DMS114 treated with DMSO at 0.1 percent for 48 hours (cell line): Measurements from ENCODE around the gene RXRA.

Experiments used
- DNase-seq: peaks from one replicate; lab custom pipeline; 2025; ENCODE audit not compliant: unreplicated experiment; lab: John Stamatoyannopoulos, UW

RXRA gene

GRCh38 chr9:134349936-134350335 is 23.7 kb downstream of the RXRA start:
- no peak for DNase-seq

GRCh38 chr9:134350416-134350994 is 24.2 kb downstream of the RXRA start:
- no peak for DNase-seq

GRCh38 chr9:134351606-134352176 is 25.4 kb downstream of the RXRA start:
- DNase-seq, result no peak

GRCh38 chr9:134352247-134352933 is 26.1 kb downstream of the RXRA start:
- no peak for DNase-seq

- DNase-seq, result no peak
Measured at GRCh38 chr9:134353539-134353938, 27.3 kb downstream of the RXRA start.

GRCh38 chr9:134355158-134355557 is 28.9 kb downstream of the RXRA start:
- DNase-seq, result no peak

GRCh38 chr9:134355561-134356279 is 29.5 kb downstream of the RXRA start:
- no peak for DNase-seq

GRCh38 chr9:134356496-134357470 is 30.5 kb downstream of the RXRA start:
- DNase-seq, result no peak

- DNase-seq, result no peak
Measured at GRCh38 chr9:134357631-134358025, 31.4 kb downstream of the RXRA start.

GRCh38 chr9:134358026-134358661 is 31.9 kb downstream of the RXRA start:
- no peak for DNase-seq

- DNase-seq, result no peak
Measured at GRCh38 chr9:134358662-134359319, 32.5 kb downstream of the RXRA start.

- DNase-seq, result no peak
Measured at GRCh38 chr9:134359493-134360179, 33.4 kb downstream of the RXRA start.

- DNase-seq, result no peak
Measured at GRCh38 chr9:134360180-134360759, 34.0 kb downstream of the RXRA start.

GRCh38 chr9:134360897-134361296 is 34.6 kb downstream of the RXRA start:
- no peak for DNase-seq

- no peak for DNase-seq
Measured at GRCh38 chr9:134361426-134361825, 35.2 kb downstream of the RXRA start.

GRCh38 chr9:134361843-134362414 is 35.7 kb downstream of the RXRA start:
- no peak for DNase-seq

- no peak for DNase-seq
Measured at GRCh38 chr9:134363450-134363849, 37.2 kb downstream of the RXRA start.

- no peak for DNase-seq
Measured at GRCh38 chr9:134364391-134365114, 38.3 kb downstream of the RXRA start.
